Muscle of arm (tissue), 12 donors: ENCODE results near the gene AGPAT1. TPM values are rescaled to one million over a fixed set of nuclear protein-coding genes. Genes with fewer than 3 reads are reported as not detected.

ENCODE experiments used
- DNase-seq: peaks from one replicate; pipeline ENCODE4 v3.0.0-alpha.2; 2013
- polyA plus RNA-seq, 12 donors: library from polyadenylated mRNA; unstranded; fragments of 120-200 nt; gene quantifications; one replicate each; pipeline ENCODE4 v1.2.1, GENCODE V29; 2013; ENCODE audit not compliant: insufficient read length in 12 of 12

The AGPAT1 gene
- polyA plus RNA-seq, 12 donors = 49.5 to 72.1 (median 60.7) TPM; not detected in 1

- DNase-seq = no peak
These were observed 49.0 kb downstream of the AGPAT1 start for GRCh38 chr6:32126880-32127279.

DNA sequence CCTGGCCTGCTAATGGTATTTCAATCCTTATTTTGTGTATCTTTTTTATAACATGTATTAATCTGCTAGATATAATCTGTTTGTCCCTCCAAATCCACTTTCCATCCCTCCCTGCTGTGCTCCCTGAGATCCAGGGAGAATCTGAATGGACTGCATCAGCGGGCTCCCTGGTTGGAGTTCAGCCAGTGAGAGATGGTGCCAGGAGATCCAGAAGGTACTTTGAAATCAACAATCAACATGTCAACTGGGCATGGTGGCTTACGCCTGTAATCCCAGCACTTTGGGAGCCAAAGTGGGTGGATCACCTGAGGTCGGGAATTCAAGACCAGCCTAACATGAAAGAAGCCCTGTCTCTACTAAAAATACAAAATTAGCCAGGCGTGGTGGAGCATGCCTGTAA, 52.2 kb downstream of the AGPAT1 start:
- DNase-seq = no peak

DNA sequence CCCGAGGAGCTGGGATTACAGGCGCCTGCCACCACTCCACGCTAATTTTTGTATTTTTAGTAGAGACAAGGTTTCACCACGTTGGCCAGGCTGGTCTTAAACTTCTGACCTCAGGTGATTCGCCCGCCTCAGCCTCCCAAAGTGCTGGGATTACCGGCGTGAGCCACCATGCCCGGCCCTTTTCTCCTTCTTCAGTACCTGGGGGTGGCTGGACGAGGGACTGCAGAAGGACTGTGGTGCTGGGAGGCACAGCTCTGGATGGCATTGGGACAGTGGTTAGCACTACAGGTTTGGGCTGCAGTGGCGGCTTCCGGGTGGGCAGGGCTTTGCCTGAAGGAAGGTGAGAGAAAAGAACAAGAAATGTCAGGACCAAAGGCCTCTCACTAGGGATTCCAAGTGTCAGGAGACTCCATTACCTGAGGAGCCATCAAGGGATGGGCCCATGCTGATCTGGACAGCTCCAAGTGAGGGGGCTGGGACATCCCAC, 55.3 kb downstream of the AGPAT1 start:
- no peak for DNase-seq

GRCh38 chr6:32118782-32119628, 56.9 kb downstream of the AGPAT1 start:
- peak; percentile 85 for DNase-seq

Other genes with a start within 250 kb of the AGPAT1 start
- 10 to 100 TPM in 1 of 12 donors, 1 to 10 TPM in 10, not detected in 1; 4.3 to 21.2 (median 6.9) TPM for gene C2, start 248.4 kb downstream of the AGPAT1 start, polyA plus RNA-seq
- gene CFB, start 230.0 kb downstream of the AGPAT1 start, polyA plus RNA-seq = 1 to 10 TPM in 9 of 12 donors, under 1 TPM in 1, not detected in 2; 0.97 to 5.8 (median 1.6) TPM
- gene NELFE, start 217.1 kb downstream of the AGPAT1 start, polyA plus RNA-seq = 10 to 100 TPM in 11 of 12 donors, not detected in 1; 54.1 to 83.6 (median 59.8) TPM
- 10 to 100 TPM in 11 of 12 donors, not detected in 1; 15.5 to 39.5 (median 28.6) TPM for gene SKIC2, start 216.9 kb downstream of the AGPAT1 start, polyA plus RNA-seq
- 10 to 100 TPM in 11 of 12 donors, not detected in 1; 10.8 to 28.9 (median 16.1) TPM for gene DXO, start 203.9 kb downstream of the AGPAT1 start, polyA plus RNA-seq
- 10 to 100 TPM in 5 of 12 donors, 1 to 10 TPM in 5, not detected in 2; 4.4 to 20.3 (median 10.1) TPM for gene C4A, start 194.0 kb downstream of the AGPAT1 start, polyA plus RNA-seq
- 10 to 100 TPM in 8 of 12 donors, 1 to 10 TPM in 3, not detected in 1; 7.2 to 23.8 (median 12.3) TPM for gene C4B, start 161.3 kb downstream of the AGPAT1 start, polyA plus RNA-seq
- 1 to 10 TPM in 3 of 12 donors, under 1 TPM in 7, not detected in 2; 0.21 to 1.1 (median 0.50) TPM for gene CYP21A2, start 137.7 kb downstream of the AGPAT1 start, polyA plus RNA-seq
- 100 to 1,000 TPM in 8 of 12 donors, 10 to 100 TPM in 3, not detected in 1; 76.2 to 208 (median 119) TPM for gene TNXB, start 66.7 kb downstream of the AGPAT1 start, polyA plus RNA-seq
- 10 to 100 TPM in 11 of 12 donors, not detected in 1; 37.2 to 87.1 (median 43.5) TPM for gene ATF6B, start 47.8 kb downstream of the AGPAT1 start, polyA plus RNA-seq
- 1 to 10 TPM in 10 of 12 donors, not detected in 2; 2.8 to 5.6 (median 4.1) TPM for gene FKBPL, start 45.8 kb downstream of the AGPAT1 start, polyA plus RNA-seq
- 1 to 10 TPM in 9 of 12 donors, under 1 TPM in 1, not detected in 2; 0.86 to 5.9 (median 1.3) TPM for gene PRRT1, start 24.1 kb downstream of the AGPAT1 start, polyA plus RNA-seq
- 10 to 100 TPM in 11 of 12 donors, not detected in 1; 23.9 to 57.7 (median 32.6) TPM for gene PPT2, start 21.9 kb downstream of the AGPAT1 start, polyA plus RNA-seq
- gene EGFL8, start 11.5 kb downstream of the AGPAT1 start, polyA plus RNA-seq = 10 to 100 TPM in 11 of 12 donors, not detected in 1; 21.2 to 54.7 (median 27.8) TPM
- gene RNF5, start 2.3 kb upstream of the AGPAT1 start, polyA plus RNA-seq = 10 to 100 TPM in 11 of 12 donors, not detected in 1; 39.5 to 93.2 (median 46.9) TPM
- gene AGER, start 8.2 kb upstream of the AGPAT1 start, polyA plus RNA-seq = 10 to 100 TPM in 3 of 12 donors, 1 to 10 TPM in 8, not detected in 1; 6.1 to 19.7 (median 7.5) TPM
- gene PBX2, start 14.1 kb upstream of the AGPAT1 start, polyA plus RNA-seq = 100 to 1,000 TPM in 9 of 12 donors, 10 to 100 TPM in 3; 93.3 to 186 (median 113) TPM
- gene GPSM3, start 16.6 kb upstream of the AGPAT1 start, polyA plus RNA-seq = 10 to 100 TPM in 2 of 12 donors, 1 to 10 TPM in 9, not detected in 1; 4.5 to 18.0 (median 6.5) TPM
- gene NOTCH4, start 48.0 kb upstream of the AGPAT1 start, polyA plus RNA-seq = 10 to 100 TPM in 11 of 12 donors, not detected in 1; 14.7 to 35.8 (median 20.4) TPM
- gene TSBP1, start 195.8 kb upstream of the AGPAT1 start, polyA plus RNA-seq = under 1 TPM in 3 of 12 donors, not detected in 9; 0.08 to 0.36 (median 0.11) TPM
- gene BTNL2, start 231.1 kb upstream of the AGPAT1 start, polyA plus RNA-seq = 1 to 10 TPM in 3 of 12 donors, under 1 TPM in 5, not detected in 4; 0.16 to 2.1 (median 0.67) TPM